ENCODE results near the gene LIPF.

Gene LIPF

DNA sequence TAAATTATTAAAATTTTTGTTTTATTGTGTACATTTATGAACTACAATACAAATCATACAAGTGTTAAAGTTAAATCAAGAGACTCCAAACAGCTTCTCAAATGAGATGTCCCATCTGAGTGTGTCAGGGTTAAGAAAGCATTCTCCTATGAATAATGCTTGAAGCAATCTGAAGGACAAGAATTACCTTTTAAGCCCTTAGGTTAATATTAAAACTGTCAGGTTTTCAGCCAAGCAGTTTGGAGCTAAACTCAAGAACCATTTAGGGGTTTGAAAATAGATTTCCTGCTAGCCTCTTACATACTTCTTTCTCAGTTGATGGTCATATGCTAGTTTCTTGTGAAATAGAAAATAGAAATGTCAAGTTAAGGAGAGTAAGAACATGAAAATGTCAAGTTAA, 39.4 kb upstream of the LIPF start:
- ChIA-PET CTCF (no interaction called here), POLR2A (no interaction called here)
- DNase-seq (ENCODE audit: extremely low spot score): no peak
- TF ChIP-seq SP1 (IDR thresholded peaks at IDR 0.05): no peak
- TF ChIP-seq FOXM1 (IDR thresholded peaks at IDR 0.05; ENCODE audit: borderline replicate concordance): no peak
- no peak for TF ChIP-seq SUZ12 (IDR thresholded peaks at IDR 0.05)

GRCh38 chr10:88640186-88640585, 24.1 kb upstream of the LIPF start:
- TF ChIP-seq BHLHE40 (IDR thresholded peaks at IDR 0.05; ENCODE audit: borderline replicate concordance) (no peak), NFRKB (IDR thresholded peaks at IDR 0.05) (no peak), ZNF384 (IDR thresholded peaks at IDR 0.05) (no peak), PKNOX1 (IDR thresholded peaks at IDR 0.05) (no peak), FOXA1 (IDR thresholded peaks at IDR 0.05) (no peak), SP1 (IDR thresholded peaks at IDR 0.05) (no peak), FOXM1 (IDR thresholded peaks at IDR 0.05; ENCODE audit: borderline replicate concordance) (no peak), LEF1 (IDR thresholded peaks at IDR 0.05; ENCODE audit: borderline replicate concordance) (no peak), SUZ12 (IDR thresholded peaks at IDR 0.05) (no peak), L3MBTL2 (conservative IDR thresholded peaks at IDR 0.05) (no peak), HDGF (IDR thresholded peaks at IDR 0.05; ENCODE audit: borderline replicate concordance) (no peak)

GRCh38 chr10:88642209-88642608, 22.0 kb upstream of the LIPF start:
- no peak for TF ChIP-seq SUZ12 (IDR thresholded peaks at IDR 0.05)
- no peak for TF ChIP-seq ARNT (IDR thresholded peaks at IDR 0.05)
- no peak for TF ChIP-seq PKNOX1 (IDR thresholded peaks at IDR 0.05)
- TF ChIP-seq FOXM1 (IDR thresholded peaks at IDR 0.05; ENCODE audit: borderline replicate concordance): no peak
- no peak for TF ChIP-seq SP1 (IDR thresholded peaks at IDR 0.05)
- TF ChIP-seq FOXK2 (IDR thresholded peaks at IDR 0.05): no peak
- no peak for TF ChIP-seq CTBP1 (IDR thresholded peaks at IDR 0.05; ENCODE audit: borderline replicate concordance)
- TF ChIP-seq LEF1 (IDR thresholded peaks at IDR 0.05; ENCODE audit: borderline replicate concordance): no peak
- no peak for TF ChIP-seq ELF4 (IDR thresholded peaks at IDR 0.05)
- no peak for TF ChIP-seq NFRKB (IDR thresholded peaks at IDR 0.05)
- no peak for TF ChIP-seq L3MBTL2 (conservative IDR thresholded peaks at IDR 0.05)
- no peak for TF ChIP-seq BHLHE40 (IDR thresholded peaks at IDR 0.05; ENCODE audit: borderline replicate concordance)
- TF ChIP-seq TARDBP (IDR thresholded peaks at IDR 0.05): no peak
- TF ChIP-seq FOXA1 (IDR thresholded peaks at IDR 0.05): no peak
- ChIA-PET CTCF (no interaction called here), POLR2A (no interaction called here)
- DNase-seq (ENCODE audit: extremely low spot score): no peak

More at GRCh38 chr10:88640186-88640585, 24.1 kb upstream of the LIPF start:
- CTCF ChIA-PET: no interaction called here
- POLR2A ChIA-PET: no interaction called here
- DNase-seq (ENCODE audit: extremely low spot score): no peak

DNA sequence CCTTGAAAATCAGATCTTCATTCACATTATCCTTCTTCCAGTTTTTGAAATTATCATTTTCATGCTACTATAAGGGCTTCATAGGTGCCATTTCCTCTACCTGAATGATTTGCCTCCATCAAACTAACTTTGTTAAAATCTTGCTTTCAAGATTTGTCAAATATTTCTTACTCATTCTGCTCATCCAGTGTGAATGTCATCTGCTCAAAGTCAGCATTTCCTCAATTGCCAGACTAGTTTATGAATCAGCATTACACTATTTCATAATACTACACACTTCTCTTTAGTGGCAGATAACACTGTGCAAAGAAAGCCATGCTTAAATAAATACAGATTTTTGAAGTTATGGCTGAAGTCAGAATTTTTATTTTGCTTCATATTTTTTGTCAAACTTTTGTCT, 21.3 kb upstream of the LIPF start:
- no peak for TF ChIP-seq LEF1 (IDR thresholded peaks at IDR 0.05; ENCODE audit: borderline replicate concordance)
- TF ChIP-seq FOXA1 (IDR thresholded peaks at IDR 0.05): no peak
- no peak for TF ChIP-seq L3MBTL2 (conservative IDR thresholded peaks at IDR 0.05)
- TF ChIP-seq BHLHE40 (IDR thresholded peaks at IDR 0.05; ENCODE audit: borderline replicate concordance): no peak
- no peak for TF ChIP-seq CTBP1 (IDR thresholded peaks at IDR 0.05; ENCODE audit: borderline replicate concordance)
- no peak for TF ChIP-seq ZNF384 (IDR thresholded peaks at IDR 0.05)
- TF ChIP-seq ARNT (IDR thresholded peaks at IDR 0.05): no peak
- no peak for TF ChIP-seq PKNOX1 (IDR thresholded peaks at IDR 0.05)
- TF ChIP-seq SUZ12 (IDR thresholded peaks at IDR 0.05): no peak
- no peak for TF ChIP-seq HDGF (IDR thresholded peaks at IDR 0.05; ENCODE audit: borderline replicate concordance)
- TF ChIP-seq NFRKB (IDR thresholded peaks at IDR 0.05): no peak
- TF ChIP-seq SP1 (IDR thresholded peaks at IDR 0.05): no peak
- TF ChIP-seq FOXM1 (IDR thresholded peaks at IDR 0.05; ENCODE audit: borderline replicate concordance): no peak
- no peak for TF ChIP-seq ELF4 (IDR thresholded peaks at IDR 0.05)
- DNase-seq (ENCODE audit: extremely low spot score): no peak
- ChIA-PET CTCF (no interaction called here), POLR2A (no interaction called here)

DNA sequence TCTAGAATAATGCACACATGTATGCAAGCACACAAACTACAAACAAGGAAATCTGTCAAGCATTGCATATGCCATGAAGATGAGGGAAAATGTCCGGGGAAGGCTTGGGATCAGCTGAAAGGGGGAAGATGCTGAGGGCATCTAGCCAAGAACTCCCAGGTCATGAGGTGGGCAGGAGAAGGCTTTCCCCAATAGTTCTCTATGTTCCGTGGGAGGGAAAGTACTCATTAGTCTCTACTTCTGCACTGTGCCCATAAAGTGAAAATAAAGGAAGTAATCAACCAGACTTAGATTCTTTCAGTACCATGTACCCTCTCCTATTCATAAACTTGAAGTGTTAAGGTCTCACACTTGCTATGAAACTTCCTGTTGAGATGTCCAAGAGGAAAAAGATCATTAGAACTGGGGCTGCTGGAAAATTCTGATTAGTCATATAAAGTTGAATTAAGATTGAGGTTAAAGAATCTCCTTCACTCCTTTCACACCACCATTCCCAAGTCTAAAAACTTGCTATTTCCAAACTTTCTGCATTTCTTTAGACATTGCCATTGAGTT, 17.1 kb upstream of the LIPF start:
- POLR2A ChIA-PET: no interaction called here
- no peak for TF ChIP-seq ARNT (IDR thresholded peaks at IDR 0.05)
- TF ChIP-seq PKNOX1 (IDR thresholded peaks at IDR 0.05): no peak
- TF ChIP-seq FOXK2 (IDR thresholded peaks at IDR 0.05): no peak
- no peak for TF ChIP-seq FOXA1 (IDR thresholded peaks at IDR 0.05)
- TF ChIP-seq NFRKB (IDR thresholded peaks at IDR 0.05): no peak
- no peak for TF ChIP-seq TARDBP (IDR thresholded peaks at IDR 0.05)
- no peak for TF ChIP-seq LEF1 (IDR thresholded peaks at IDR 0.05; ENCODE audit: borderline replicate concordance)
- no peak for TF ChIP-seq BHLHE40 (IDR thresholded peaks at IDR 0.05; ENCODE audit: borderline replicate concordance)
- TF ChIP-seq ELF4 (IDR thresholded peaks at IDR 0.05): no peak
- TF ChIP-seq SUZ12 (IDR thresholded peaks at IDR 0.05): no peak
- no peak for TF ChIP-seq L3MBTL2 (conservative IDR thresholded peaks at IDR 0.05)
- TF ChIP-seq CTBP1 (IDR thresholded peaks at IDR 0.05; ENCODE audit: borderline replicate concordance): no peak
- no peak for TF ChIP-seq FOXM1 (IDR thresholded peaks at IDR 0.05; ENCODE audit: borderline replicate concordance)
- no peak for TF ChIP-seq SP1 (IDR thresholded peaks at IDR 0.05)
- TF ChIP-seq HDGF (IDR thresholded peaks at IDR 0.05; ENCODE audit: borderline replicate concordance): no peak
- CTCF ChIA-PET: no interaction called here
- no peak for DNase-seq (ENCODE audit: extremely low spot score)

DNA sequence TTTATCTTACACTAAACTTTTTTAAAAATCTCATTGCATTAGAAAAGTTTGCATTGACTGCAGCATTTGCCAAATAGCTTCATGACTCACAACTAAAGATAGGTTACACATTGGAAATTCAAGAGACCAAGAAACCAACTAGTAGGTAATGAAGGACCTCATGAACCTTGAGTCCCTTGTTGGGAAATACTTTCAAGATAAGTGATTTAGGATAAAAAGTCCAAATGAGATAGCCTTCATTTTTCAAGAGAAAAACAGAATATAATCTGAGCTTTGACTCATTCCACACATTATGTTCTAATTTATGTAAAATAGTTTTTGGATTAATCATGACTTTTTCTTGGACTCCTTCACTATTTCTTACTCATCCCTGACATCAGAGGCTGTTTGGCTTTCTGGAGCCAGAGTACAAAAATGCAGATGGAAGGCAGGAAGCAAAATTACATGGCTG, 13.1 kb upstream of the LIPF start:
- ChIA-PET POLR2A (no interaction called here), CTCF (no interaction called here)
- TF ChIP-seq ELF4 (IDR thresholded peaks at IDR 0.05): no peak
- no peak for TF ChIP-seq ARNT (IDR thresholded peaks at IDR 0.05)
- TF ChIP-seq FOXM1 (IDR thresholded peaks at IDR 0.05; ENCODE audit: borderline replicate concordance): no peak
- no peak for TF ChIP-seq CTBP1 (IDR thresholded peaks at IDR 0.05; ENCODE audit: borderline replicate concordance)
- TF ChIP-seq NFRKB (IDR thresholded peaks at IDR 0.05): no peak
- no peak for TF ChIP-seq SP1 (IDR thresholded peaks at IDR 0.05)
- no peak for TF ChIP-seq SUZ12 (IDR thresholded peaks at IDR 0.05)
- TF ChIP-seq LEF1 (IDR thresholded peaks at IDR 0.05; ENCODE audit: borderline replicate concordance): no peak
- no peak for TF ChIP-seq L3MBTL2 (conservative IDR thresholded peaks at IDR 0.05)
- TF ChIP-seq PKNOX1 (IDR thresholded peaks at IDR 0.05): no peak
- no peak for TF ChIP-seq FOXK2 (IDR thresholded peaks at IDR 0.05)
- TF ChIP-seq ZNF384 (IDR thresholded peaks at IDR 0.05): no peak
- no peak for TF ChIP-seq BHLHE40 (IDR thresholded peaks at IDR 0.05; ENCODE audit: borderline replicate concordance)
- TF ChIP-seq HDGF (IDR thresholded peaks at IDR 0.05; ENCODE audit: borderline replicate concordance): no peak
- TF ChIP-seq TARDBP (IDR thresholded peaks at IDR 0.05): no peak
- no peak for TF ChIP-seq FOXA1 (IDR thresholded peaks at IDR 0.05)
- no peak for DNase-seq (ENCODE audit: extremely low spot score)
